ENCODE results near the gene LMO1. TPM values are rescaled to one million over a fixed set of nuclear protein-coding genes. Genes with fewer than 3 reads are reported as not detected.

The LMO1 gene
- total and polyA plus RNA-seq, 2 experiments from 2014 or later = 0.33 TPM; not detected in 1

DNA sequence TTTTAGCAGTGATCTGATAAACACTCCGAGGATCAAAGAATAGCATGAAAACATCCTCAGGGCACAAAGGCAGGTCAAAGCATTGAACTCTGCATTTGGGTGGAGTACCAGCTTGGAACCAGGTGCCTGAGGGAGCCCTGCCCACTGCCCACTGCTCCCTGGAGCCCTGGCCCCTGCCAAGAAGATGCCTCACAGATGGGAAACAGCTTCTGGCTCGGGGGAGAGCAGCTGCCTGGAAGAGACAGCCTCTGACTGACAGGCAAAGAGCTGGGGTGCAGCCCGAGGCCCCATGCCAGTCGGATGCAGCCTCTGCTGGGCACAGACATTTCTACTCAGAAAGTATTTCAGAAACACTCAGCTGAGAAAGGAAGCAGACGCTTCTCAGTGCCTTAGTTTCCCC lies 13.2 kb downstream of the LMO1 start:
- H2AFZ ChIP-seq = no peak overlapping the region
- no peaks in the 10 kb centered on the region for H4K20me1 ChIP-seq (ENCODE audit: insufficient read depth, poor library complexity, severe bottlenecking)
- H3K9me3 ChIP-seq (ENCODE audit: low read depth) = no peaks in the 10 kb centered on the region
- no peaks in the 10 kb centered on the region for H3K4me1 ChIP-seq (ENCODE audit: insufficient read depth)
- H3K79me2 ChIP-seq = no peaks in the 10 kb centered on the region
- no peak overlapping the region for H3K4me2 ChIP-seq
- no peaks in the 10 kb centered on the region for H3K27me3 ChIP-seq
- H3K4me3 ChIP-seq = no peak overlapping the region
- no peak overlapping the region for H3K27ac ChIP-seq
- TF ChIP-seq, protein P1, sequence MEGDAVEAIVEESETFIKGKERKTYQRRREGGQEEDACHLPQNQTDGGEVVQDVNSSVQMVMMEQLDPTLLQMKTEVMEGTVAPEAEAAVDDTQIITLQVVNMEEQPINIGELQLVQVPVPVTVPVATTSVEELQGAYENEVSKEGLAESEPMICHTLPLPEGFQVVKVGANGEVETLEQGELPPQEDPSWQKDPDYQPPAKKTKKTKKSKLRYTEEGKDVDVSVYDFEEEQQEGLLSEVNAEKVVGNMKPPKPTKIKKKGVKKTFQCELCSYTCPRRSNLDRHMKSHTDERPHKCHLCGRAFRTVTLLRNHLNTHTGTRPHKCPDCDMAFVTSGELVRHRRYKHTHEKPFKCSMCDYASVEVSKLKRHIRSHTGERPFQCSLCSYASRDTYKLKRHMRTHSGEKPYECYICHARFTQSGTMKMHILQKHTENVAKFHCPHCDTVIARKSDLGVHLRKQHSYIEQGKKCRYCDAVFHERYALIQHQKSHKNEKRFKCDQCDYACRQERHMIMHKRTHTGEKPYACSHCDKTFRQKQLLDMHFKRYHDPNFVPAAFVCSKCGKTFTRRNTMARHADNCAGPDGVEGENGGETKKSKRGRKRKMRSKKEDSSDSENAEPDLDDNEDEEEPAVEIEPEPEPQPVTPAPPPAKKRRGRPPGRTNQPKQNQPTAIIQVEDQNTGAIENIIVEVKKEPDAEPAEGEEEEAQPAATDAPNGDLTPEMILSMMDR (IDR thresholded peaks at IDR 0.05; ENCODE audit: poor library complexity) = no peak
- TF ChIP-seq EZH2 (IDR thresholded peaks at IDR 0.05; ENCODE audit: borderline replicate concordance) = no peak
- no peak for TF ChIP-seq EZH2phosphoT487 (IDR thresholded peaks at IDR 0.05; ENCODE audit: low read depth, severe bottlenecking, unreplicated experiment)
- DNase-seq (ENCODE audit: low spot score) = no peak
- no peaks in the 10 kb centered on the region for H3K9me2 ChIP-seq (replicated peaks; ENCODE audit: insufficient read depth)
- 59% methylated on average over 5 of the region's 5 CpGs for WGBS (ENCODE audit: low lambda C conversion rate, missing lambda C conversion rate)
- no peaks in the 10 kb centered on the region for H3K36me3 ChIP-seq (replicated peaks; ENCODE audit: insufficient read depth, low read depth)

DNA sequence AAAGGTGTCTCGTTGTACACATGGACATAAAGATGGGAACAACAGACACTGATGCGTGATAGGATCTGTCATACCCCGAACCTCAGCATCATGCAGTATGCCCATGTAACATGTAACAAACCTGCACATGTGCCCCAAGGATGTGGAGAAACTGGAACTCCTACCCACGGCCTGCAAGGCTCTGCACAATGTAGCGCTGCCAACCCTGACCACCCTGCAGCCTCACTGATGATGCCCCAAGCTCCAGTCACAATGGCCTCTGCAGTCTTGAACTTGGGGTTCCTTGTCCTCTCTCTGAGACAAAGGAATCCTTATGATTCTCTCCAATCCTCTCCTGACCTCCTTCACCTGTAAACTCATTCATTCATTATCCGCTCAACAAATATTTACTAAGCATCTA lies 14.2 kb downstream of the LMO1 start:
- Histone ChIP-seq H3K4me3 (no peak overlapping the region), H3K4me1 (ENCODE audit: insufficient read depth) (no peaks in the 10 kb centered on the region), H4K20me1 (ENCODE audit: insufficient read depth, poor library complexity, severe bottlenecking) (no peaks in the 10 kb centered on the region), H3K36me3 (replicated peaks; ENCODE audit: insufficient read depth, low read depth) (no peaks in the 10 kb centered on the region), H3K79me2 (no peaks in the 10 kb centered on the region), H3K9me2 (replicated peaks; ENCODE audit: insufficient read depth) (no peaks in the 10 kb centered on the region), H3K9me3 (ENCODE audit: low read depth) (no peaks in the 10 kb centered on the region), H2AFZ (no peak overlapping the region), H3K27ac (no peak overlapping the region), H3K27me3 (no peaks in the 10 kb centered on the region), H3K4me2 (no peak overlapping the region)
- TF ChIP-seq EZH2 (IDR thresholded peaks at IDR 0.05; ENCODE audit: borderline replicate concordance) (no peak), EZH2phosphoT487 (IDR thresholded peaks at IDR 0.05; ENCODE audit: low read depth, severe bottlenecking, unreplicated experiment) (no peak)
- TF ChIP-seq, protein P1 (IDR thresholded peaks at IDR 0.05; ENCODE audit: poor library complexity) = no peak
- WGBS (ENCODE audit: low lambda C conversion rate, missing lambda C conversion rate) = 72% methylated on average over 6 of the region's 6 CpGs
- no peak for DNase-seq (ENCODE audit: low spot score)

DNA sequence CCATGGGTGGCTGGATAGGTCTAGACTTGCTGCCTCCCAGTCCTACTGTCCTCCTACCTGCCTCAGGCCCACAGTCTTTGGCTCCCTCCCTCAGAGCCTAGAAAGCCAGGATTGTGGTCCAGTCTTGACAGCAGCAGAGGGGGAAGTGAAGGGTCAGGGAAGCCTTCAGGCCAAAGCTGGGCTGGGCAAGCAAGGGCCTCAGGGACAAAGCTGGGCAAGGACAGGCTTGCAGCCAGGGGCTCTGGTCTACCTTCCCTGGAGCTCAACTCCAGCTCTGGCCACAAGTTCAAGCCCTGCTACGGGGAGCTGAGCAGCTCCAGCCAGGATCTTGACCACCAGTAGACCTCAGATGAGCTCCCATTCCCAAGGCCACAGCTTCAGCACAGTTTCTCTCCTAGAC lies 14.9 kb downstream of the LMO1 start:
- Histone ChIP-seq H2AFZ (no peak overlapping the region), H3K9me2 (replicated peaks; ENCODE audit: insufficient read depth) (no peaks in the 10 kb centered on the region), H3K27ac (no peak overlapping the region), H4K20me1 (ENCODE audit: insufficient read depth, poor library complexity, severe bottlenecking) (no peaks in the 10 kb centered on the region), H3K79me2 (no peaks in the 10 kb centered on the region), H3K36me3 (replicated peaks; ENCODE audit: insufficient read depth, low read depth) (no peaks in the 10 kb centered on the region), H3K9me3 (ENCODE audit: low read depth) (no peaks in the 10 kb centered on the region), H3K4me2 (no peak overlapping the region), H3K4me3 (no peak overlapping the region), H3K27me3 (no peaks in the 10 kb centered on the region), H3K4me1 (ENCODE audit: insufficient read depth) (no peaks in the 10 kb centered on the region)
- WGBS (ENCODE audit: low lambda C conversion rate, missing lambda C conversion rate) = 88% methylated on average over 1 of the region's 1 CpG
- no peak for DNase-seq (ENCODE audit: low spot score)
- TF ChIP-seq EZH2phosphoT487 (IDR thresholded peaks at IDR 0.05; ENCODE audit: low read depth, severe bottlenecking, unreplicated experiment) (no peak), EZH2 (IDR thresholded peaks at IDR 0.05; ENCODE audit: borderline replicate concordance) (no peak)
- TF ChIP-seq, protein P1 (IDR thresholded peaks at IDR 0.05; ENCODE audit: poor library complexity) = no peak

DNA sequence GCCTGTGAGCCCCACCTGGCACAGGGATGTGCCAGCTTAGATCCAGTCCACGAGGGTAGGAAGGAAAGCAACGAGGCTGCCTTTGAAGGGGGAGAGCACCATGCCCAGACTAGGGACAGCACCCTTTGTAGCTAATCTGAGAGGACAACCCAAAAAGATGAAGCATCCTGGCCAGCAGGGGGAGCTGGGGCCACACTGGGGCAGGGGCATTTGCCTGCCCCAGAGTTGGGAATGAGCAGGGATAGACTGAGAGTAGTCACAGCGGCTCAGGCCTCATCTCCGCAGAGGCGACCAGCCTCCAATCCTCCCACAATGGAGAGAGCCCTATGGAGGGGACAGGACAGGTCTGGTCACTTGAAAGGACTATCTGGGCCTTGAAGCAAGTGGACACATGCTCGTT lies 16.4 kb downstream of the LMO1 start:
- H4K20me1 ChIP-seq (ENCODE audit: insufficient read depth, poor library complexity, severe bottlenecking) = no peaks in the 10 kb centered on the region
- no peaks in the 10 kb centered on the region for H3K79me2 ChIP-seq
- H3K4me3 ChIP-seq = no peak overlapping the region
- 85% methylated on average over 6 of the region's 6 CpGs for WGBS (ENCODE audit: low lambda C conversion rate, missing lambda C conversion rate)
- DNase-seq (ENCODE audit: low spot score) = no peak
- H3K9me3 ChIP-seq (ENCODE audit: low read depth) = no peaks in the 10 kb centered on the region
- no peak overlapping the region for H3K4me2 ChIP-seq
- no peaks in the 10 kb centered on the region for H3K9me2 ChIP-seq (replicated peaks; ENCODE audit: insufficient read depth)
- TF ChIP-seq EZH2phosphoT487 (IDR thresholded peaks at IDR 0.05; ENCODE audit: low read depth, severe bottlenecking, unreplicated experiment) (no peak), EZH2 (IDR thresholded peaks at IDR 0.05; ENCODE audit: borderline replicate concordance) (no peak)
- TF ChIP-seq, protein P1 (IDR thresholded peaks at IDR 0.05; ENCODE audit: poor library complexity) = peak; percentile 24
- H3K27ac ChIP-seq = no peak overlapping the region
- H2AFZ ChIP-seq = no peak overlapping the region
- no peaks in the 10 kb centered on the region for H3K36me3 ChIP-seq (replicated peaks; ENCODE audit: insufficient read depth, low read depth)
- peaks cover under 1% of the 10 kb centered on the region for H3K27me3 ChIP-seq
- H3K4me1 ChIP-seq (ENCODE audit: insufficient read depth) = no peaks in the 10 kb centered on the region
